Lung microvascular endothelial cell (primary cell): ENCODE results near the gene KCNIP3. TPM values are rescaled to one million over a fixed set of nuclear protein-coding genes. Genes with fewer than 3 reads are reported as not detected.
"Not testable (repeated sequence)": the region's sequence is repeated elsewhere in the genome, so short reads cannot be mapped to it uniquely, and the experiment has no call there.

Experiments used
- DNase-seq, 2 donors: peaks; one replicate each; pipeline versions ENCODE4 v3.0.0 to v3.0.0-alpha.2; 2010; ENCODE audit warnings: low read depth in 2 of 2
- total RNA-seq: library from RNA; depleted of rRNA; stranded (reverse); fragments of >200 nt; gene quantifications from 2 replicates; pipeline ENCODE4 v1.2.1, GENCODE V29; 2014

Gene KCNIP3
- total RNA-seq, result under 0.01 TPM in 1 of 2 replicates, not detected in the other

DNA sequence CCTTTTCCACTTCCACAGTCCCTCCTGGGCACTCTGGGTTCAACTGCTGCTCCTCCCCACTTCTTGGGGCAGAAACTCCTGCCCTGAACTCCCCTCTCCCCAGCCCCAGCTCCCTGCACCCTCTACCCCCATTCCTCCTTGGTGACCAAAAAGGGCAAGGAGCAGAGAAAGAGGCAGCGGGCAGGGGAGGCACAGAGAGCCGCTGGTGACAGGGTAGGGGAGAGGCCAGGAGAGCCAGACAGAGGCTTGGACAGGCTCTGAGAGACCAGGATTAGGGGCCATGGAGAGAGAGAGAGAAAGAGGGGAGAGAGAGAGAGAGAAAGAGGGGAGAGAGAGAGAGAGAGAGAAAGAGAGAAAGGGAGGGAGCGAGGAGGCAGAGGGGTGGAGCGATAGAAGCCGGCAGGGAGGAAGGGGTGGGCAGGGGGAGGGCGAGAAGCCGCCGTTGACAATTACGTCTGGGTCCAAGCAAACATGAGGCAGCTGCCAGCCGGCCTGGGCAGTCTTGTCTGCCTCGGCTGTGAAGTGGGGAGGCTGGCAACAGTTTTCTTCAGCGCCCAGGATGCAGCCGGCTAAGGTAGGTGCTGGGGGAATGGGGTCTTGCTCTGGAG, at the start of gene KCNIP3:
Gene KCNIP3 (plus strand): TSS at position 468 of the 608 bp plus-strand sequence. CDS start 92 bp downstream, at position 560.
- DNase-seq, result no peak

DNA sequence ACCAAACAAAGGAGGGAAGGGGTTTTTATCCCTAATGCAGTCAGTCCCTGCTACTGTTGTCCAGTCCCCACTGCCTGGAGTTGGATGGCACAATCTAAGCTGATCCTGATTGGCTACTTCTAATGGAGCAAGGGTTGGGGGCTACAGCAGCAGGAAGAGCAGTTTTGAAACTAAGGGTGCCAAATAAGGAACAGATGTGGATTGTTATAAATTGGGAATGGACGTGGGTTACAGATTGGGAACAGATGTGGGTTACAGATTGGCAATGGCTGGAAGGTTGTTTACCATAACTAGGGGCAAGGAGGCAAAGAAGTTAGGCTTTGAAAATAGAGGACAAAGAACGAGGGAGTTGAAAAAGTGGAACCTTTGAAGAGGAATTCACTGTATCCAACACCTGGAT, 38.9 kb upstream of the KCNIP3 start:
- no peak for DNase-seq

DNA sequence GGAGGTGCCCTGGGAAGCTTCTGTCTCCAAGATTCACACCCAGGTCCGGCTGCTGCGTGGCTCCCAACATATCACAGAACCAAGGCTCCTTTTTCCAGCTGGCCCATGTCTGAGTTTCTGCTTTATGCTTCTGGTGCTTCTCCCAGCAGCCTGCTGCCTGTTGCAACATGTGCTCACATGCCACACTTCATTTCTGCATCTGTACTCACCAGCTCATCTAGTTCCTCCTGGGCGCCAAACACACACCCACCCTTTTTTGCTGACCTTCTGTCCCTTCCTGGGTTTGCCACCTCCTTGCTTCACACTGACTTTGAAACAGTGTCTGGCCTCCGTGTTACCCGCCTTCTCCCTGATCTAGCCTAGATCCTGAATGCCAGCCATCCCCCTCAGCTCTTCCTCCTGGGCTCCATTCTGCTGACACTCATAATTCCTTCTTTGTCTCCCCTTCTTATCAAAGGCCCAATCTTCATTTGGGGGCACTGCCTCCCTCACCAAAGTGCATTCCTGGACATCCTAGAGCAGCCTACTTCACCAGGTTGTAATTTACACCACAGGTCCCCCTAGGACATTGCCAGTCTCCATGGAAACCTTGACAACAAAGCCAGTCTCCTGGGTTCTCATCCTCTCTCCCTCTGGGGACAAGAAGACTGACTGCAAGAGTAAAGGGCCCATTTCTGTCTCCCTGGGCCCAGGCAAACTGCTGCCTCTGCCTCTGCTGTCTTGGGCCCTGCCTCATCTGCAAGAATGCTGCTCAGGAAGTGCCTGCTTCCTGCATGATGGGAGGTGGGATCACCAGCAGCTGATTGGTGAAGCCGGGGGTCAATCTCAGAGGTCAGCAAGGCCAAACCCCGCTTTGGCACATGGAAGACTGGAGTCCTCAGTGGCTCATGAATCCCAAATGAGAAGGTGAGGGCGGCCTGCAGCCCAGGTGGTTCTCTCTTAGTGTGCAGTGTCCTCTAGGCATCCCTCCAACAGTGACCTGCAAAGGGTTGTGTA, 36.8 kb upstream of the KCNIP3 start:
- no peak for DNase-seq

DNA sequence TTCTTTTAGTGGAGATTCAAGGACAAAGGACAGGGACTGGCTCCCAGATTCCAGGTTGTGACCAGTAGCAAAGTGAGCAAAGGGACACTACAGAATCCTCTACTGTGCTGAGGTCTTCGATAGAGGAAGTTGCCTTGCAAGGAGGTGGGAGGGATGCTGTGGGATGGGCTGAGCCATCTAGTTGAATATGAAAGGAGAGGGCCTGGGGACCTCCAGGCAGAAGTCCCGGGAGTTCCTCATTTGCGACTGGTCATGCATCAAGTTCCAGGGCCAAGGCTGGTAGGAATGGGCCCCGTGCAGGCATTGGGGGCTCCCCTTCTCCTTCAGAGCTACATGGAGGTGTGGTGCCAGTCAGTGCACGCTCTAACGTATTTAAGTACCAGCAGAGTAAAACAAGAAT, 35.5 kb upstream of the KCNIP3 start:
- no peak for DNase-seq

DNA sequence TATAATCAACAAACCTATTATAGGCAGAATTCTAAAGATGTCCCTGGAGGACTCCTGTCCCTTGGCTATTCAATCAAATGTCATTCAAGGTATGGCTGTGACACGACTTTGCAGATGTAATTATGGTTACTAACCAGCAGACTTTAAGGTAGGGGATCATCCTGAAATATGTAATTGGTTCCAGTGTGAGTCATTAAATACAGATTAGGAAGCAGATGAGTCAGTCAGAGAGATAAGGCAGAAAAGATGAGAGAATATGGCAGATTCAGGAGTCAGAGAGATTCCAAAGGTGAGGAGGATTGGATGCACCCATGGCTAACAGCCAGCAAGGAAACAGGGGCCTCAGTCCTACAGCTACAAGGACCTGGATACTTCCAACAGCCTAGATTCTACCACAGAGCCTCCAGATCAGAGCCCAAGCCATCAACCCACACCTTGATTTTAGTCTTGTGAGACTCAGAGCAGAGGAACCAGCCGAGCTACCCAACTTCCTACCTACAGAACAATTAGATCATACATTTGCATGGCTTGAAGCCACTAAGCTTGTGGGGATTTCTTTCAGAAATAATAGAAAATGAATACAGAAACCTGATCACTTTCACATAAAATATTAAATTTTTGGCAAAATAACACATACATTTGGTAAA, 34.1 kb upstream of the KCNIP3 start:
- DNase-seq, result no peak

DNA sequence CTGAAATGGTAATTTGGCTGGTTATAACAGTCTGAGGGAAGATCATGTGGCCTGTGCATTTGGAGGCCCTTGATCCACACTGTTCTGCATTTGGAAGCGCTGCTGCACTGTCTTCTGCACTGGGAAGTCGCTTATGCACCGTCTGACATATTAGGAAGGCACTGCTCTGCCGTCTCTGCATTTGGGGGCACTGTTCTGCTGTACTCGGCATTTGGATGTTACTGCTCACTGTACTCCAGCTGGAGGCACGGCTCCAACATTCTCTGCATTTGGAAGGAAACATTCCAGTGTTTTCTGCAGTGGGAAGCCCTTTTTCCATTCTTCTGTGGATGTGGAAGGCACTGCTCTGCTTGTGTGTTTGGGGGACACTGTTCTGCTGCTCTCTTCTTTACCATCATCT, 32.5 kb upstream of the KCNIP3 start:
- no peak for DNase-seq

DNA sequence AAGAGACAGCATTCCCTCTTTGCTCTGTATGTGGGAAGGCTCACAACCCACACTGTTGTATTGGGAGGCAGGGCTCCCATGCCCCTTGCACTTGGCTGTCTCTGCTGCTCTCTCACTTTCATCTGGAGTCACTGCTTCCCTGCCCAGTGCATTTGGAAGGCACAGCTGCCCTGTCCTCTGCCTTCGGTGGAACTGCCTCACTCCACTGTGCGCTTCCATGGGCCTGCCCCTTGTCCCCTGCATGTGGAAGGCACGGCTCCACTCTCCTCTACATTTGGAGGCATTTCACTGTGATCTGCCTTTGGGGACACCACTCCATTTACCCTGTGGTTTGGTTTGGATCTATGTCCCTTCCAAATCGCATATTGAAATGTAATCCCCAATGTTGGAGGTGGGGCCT, 32.0 kb upstream of the KCNIP3 start:
- no peak for DNase-seq

DNA sequence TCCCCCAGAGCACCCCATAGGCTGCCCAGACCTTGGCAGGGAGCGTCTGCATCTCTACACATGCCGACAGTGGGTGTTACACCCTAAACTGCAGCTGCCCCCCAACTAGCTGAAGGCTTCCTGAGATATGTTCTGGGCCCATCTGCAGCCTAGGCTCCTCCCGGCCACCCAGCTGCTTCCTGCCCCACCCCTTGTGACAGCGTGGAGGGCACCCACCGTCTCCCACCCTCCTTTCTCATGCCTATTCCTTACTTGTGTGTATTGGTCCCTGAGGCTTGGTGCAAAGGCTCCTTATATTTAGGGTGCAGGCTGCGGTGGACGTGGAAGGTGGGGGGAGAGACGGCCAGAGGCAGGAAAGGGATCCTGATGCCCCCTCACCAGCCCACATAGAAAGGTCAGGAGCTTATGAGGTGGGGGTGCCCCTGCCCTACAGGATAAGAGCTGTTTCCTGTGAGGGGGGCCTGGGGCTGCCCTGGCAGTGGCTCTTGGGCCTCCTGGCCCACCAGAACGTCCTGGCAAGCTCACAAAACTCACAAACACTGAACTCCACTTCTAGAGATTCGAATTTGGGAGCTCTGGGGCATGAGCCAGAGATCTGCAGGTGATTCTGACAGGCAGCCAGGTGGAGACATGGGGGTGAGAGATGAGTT, 30.2 kb upstream of the KCNIP3 start:
- DNase-seq, result no peak

DNA sequence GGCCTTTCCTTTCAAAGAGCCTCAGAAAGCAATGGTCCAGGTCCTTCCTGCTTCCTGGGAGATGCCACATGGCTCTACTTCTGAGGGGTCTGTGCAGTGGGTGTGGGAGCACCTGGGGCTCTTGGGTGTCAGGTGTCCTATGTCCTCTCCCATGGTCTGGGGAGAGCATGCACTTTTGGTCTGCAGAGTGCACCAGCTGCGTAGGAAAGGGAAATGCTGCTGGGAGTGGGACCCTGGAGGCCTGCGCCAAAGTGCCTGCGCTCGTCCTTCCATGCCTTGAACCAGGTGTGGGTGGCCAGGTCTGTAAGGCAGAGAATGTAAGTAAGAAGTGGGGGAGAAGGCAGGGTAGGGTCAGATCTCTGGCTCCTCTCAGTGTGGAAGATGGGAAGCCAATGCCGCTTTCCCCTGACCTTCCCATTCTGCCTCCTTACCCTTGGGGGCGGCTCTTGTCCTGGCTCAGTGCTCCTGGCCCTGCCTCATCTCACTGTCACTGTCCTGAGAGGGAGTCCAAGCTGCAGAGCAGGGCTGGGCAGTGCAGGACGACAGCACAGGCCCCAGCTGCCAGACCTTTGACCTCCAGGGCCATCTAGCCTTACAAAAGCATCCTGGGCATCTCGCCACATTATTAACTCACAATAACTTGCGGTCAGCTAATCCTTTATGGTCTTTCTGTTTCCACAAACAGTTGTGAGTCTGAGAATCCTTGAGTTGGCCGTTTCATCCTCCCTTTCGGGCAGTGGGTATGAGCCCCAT, 29.5 kb upstream of the KCNIP3 start:
- DNase-seq, result no peak

DNA sequence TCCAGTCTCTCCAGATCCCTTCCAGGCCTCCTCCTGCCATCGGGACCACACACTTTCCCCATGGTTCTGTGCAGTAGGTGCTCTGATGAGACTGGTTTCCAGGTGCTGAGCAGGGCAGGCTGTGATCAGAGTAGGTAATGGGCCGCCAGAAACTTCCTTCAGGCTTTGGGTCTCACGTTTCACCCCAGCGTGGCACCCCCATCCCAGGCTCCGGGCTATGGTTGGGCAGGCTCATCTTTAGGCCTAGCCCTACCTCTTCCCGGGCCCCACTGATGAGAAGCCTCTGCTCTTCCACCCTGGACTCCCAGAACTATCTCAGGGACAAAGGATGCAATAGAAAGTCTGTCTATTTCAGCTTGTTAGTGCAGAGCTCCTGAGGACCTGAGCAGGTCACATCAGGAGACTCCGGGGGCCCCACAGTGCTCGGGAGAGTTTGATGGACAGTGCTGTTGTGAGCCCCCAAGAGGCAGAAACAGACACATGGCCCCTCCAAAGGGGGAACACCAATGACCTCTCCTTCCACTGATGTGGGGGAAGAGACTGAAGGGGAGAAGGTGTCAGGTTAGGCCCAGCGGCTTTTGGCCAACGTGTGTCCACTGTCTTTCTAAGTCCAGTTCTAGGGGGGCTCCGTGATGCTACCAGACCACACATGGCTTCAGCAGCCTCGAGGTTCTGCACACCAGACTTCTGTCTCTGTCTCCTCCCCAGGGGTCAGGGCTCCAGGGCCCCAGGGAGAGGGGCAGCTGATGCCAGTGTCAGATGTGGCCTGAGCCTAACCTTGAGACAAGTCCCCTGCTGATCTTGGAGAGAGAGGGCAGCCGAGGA, 28.7 kb upstream of the KCNIP3 start:
- no peak for DNase-seq

DNA sequence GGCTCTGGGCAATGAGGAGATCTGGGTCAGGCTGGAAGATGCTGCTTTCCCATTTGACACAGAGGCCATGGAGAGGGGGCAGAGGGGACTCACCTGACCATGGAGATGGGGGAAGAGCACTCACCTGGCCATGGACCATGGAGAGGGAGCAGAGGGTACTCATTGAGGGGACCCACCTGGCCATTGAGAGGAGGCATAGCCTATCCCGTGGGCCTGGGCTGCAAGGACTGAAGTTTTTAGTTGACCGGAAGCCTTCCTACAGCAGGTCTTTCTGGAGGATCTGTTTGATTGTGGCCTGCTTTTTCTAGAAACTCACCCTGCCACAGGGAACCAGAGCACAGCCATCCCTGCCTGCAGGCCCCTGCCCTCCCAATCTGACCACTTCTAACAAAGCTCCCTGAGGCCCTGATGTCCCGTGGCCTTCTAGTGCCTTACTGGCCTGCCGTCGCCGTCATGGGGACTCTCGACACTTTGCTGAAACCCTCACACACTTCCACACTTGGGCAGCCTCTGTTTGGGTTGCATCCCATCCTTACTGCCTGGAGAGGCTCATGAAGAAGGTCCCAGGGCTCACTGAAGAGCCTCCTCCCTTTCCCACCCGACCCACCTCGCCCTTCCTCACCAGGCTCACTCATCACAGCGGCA, 28.0 kb upstream of the KCNIP3 start:
- DNase-seq, result no peak

DNA sequence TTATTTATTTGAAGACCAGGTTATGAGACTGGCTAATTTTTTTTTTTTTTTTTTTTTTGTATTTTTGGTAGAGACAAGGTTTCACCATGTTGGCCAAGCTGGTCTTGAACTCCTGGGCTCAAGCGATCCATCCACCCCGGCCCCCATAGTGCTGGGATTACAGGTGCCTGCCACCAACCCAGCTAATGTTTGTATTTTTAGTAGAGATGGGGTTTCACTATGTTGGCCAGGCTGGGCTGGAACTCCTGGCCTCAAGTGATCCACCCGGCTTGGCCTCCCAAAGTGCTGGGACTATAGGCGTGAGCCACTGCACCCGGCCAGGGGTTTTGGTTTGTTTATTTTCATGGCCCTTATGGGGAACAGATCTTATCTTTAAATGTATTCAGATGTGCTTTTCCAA, 27.4 kb upstream of the KCNIP3 start:
- not testable (repeated sequence) for DNase-seq

DNA sequence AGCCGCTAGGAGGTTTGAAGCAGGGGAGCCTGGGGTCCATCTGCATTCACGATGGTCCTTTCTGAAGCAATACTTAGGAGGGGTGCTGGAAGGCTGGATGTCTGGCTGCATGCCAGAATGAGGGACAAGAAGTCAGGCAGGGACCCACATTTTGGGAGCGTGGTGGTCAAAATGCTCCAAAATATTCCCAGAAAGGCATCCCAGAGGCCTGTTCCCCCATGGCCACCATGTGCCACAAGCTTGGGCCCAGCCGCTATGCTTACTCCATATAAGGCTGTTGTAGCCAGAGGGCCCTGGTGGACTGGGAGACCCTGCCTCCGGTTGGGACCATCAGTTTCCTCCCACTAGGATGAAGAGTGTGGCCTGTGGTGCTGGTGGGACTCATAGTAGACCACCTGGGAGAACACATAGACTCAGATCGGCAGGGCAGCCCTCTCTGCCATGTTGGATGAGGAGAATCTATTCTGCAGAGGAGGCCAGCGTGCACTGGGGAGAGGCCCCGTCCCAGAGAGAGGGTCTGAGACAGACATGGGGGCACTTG, 26.5 kb upstream of the KCNIP3 start:
- no peak for DNase-seq

DNA sequence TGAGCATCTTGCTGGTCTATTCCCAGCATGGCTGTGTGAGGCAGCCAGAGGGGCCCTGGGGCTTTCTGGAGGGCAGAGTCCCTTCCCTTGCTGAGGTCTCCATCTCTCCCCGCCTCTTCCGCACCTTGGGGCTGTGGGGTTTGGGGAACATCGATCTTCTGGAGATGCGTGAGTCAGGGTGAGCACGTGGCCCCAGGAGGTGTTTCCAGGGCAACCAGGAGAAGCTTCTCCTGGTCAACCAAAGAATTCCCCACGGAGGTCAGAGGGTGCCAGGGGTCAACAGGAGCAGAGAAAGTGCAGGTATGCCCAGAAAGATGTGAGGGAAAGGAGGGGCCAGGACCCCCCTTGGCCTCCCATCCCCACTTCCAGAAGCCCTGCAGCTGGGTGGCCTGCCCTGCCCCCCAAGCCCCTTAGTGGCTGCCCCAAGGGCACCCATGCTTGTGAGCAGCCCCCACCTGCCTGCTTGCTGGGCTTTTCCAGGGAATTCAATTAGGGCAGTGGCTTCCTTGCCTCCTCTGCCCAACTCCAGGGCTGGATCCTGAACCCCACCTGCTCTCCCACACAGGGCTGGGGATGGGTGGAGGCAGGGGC, 25.7 kb upstream of the KCNIP3 start:
- no peak for DNase-seq

DNA sequence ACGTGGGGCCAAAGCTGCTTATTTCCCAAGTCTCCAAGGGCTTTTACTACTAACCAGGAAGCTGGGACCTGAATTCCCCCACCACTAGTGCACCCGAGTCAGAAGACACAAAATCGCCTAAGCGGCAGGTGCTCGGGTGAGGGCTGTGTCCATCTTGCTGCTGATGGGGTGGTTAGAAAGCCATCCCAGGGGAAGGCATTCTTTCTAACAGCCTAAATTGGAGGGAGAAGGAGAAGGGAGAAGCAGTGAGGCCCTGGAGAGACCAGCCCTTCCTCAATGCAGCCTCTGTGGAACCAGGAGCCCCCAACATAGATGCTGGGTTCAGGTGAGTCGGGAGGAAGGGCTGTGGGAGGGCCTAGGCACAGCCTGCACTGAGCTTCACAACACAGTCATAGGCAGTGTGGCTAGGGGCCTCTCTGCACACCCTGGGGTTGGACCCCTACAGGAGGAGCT, 24.8 kb upstream of the KCNIP3 start:
- DNase-seq, result no peak

DNA sequence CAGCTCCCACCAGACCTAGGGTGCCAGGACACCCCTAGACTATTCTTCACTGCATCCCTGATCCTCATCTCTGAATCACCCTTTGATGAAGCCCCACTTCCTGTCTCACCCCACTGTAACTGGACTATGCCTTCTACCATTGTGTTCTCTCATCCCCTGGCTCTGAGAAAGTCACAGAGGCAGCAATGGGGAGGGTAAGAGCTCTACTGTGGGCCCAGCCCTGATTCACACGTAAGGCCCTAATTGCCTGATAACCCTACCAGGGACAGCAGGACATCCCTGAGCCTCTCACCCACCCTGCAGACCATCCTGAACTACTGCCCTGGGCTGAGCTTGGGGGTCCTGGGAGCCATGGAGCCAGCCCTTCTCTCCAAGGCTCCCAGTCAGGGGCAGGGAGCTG, 24.4 kb upstream of the KCNIP3 start:
- DNase-seq, result no peak

DNA sequence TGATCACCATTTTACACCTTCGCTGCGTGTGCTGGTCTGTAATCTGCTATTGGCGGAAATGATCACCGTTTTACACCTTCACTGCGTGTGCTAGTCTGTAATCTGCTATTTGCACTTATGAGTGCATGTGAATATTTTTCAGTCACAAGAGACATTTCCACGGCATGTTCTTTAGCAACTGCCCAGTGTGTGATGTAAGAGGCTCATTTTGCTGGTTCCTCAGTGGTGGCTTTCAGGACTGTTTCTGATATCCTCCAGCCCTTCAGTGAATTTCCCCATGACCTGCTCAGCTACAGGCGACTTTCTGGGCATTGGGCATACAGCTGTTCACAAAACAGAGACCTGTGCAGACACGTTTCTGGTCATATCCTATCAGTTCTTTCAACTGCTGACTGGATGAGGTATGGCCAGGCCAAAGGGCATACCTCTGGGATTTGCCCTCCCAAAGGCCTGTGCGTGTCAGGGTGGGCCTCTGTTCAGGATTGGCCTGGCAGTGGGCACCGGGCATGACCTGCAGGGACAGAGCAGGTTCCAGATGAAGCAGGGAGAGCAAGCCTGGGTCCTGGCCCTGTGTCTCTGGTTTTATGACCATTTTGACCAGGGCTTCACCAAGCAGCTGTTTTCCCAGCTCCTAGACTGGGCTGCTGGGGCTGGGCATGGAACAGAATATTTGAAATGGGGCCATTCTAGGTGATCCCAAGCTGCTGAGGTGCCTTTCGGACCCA, 23.4 kb upstream of the KCNIP3 start:
- no peak for DNase-seq
